NCI-H446 treated with DMSO at 0.1 percent for 48 hours (cell line): ENCODE results near the gene SYT17.
"Not testable (repeated sequence)": the region's sequence is repeated elsewhere in the genome, so short reads cannot be mapped to it uniquely, and the experiment has no call there.

Experiments
- DNase-seq: peaks from one replicate; lab custom pipeline; 2025; lab: John Stamatoyannopoulos, UW

Gene SYT17

GRCh38 chr16:19173649-19174383 is 5.8 kb downstream of the SYT17 start:
- no peak for DNase-seq

GRCh38 chr16:19174478-19174877 is 6.4 kb downstream of the SYT17 start:
- no peak for DNase-seq

DNA sequence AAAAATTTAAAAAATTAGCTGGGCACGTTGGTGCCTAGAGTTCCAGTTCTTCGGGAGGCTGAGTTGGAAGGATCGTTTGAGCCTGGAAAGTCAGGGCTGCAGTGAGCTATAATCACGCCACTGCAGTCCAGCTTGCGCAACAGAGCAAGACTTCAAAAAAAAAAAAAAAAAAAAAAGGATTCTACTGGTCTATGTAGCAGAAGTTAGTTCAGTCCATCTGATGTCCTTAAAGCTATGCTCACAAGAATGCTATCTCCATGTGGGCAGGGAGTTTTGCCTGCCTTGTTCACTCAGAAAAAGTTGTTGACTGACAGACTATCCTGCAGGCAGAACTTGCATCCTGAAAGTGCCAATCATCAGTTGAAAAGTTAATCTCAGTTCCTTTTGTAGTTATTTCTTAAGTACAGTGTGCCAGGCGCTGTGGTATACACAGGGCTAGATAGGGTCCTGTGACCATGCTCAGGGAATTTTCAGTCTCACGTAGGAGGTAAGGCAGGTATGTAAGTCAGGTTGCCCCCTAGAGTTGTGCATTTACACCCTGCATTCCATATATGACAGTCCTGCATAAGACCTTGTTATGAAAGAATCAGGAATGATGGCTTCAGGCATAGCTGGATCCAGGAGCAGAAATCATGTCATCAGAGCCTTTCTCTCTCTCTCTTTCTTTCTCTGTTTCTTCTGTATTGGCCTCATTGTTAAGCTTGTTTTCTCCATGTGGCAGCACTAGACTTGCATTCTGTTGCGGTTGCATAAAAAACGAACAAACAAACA is 7.6 kb downstream of the SYT17 start:
- DNase-seq = no peak

GRCh38 chr16:19177111-19177739 is 9.2 kb downstream of the SYT17 start:
- no peak for DNase-seq

- DNase-seq = no peak
These were observed 11.8 kb downstream of the SYT17 start for GRCh38 chr16:19179546-19180490.

- no peak for DNase-seq
These were observed 12.7 kb downstream of the SYT17 start for GRCh38 chr16:19180741-19181140.

DNA sequence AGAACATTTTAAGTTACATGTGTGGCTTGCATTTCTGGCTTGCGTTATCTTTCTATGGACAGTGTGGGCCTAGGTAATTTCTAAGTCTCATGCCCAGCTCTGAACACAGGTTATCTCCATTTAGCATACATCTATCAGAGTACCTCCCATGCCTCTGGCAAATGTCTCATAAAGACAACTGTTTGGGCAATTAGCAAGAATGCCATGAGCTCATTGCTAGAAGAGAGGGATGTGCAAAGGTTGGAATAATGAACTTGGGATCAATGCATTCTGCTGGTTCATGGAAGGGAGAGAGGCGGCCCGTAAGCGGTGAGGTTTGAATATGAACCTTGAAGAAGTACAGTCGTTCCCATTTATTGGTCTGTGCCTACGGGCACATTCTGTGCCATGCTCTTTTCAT is 14.4 kb downstream of the SYT17 start:
- no peak for DNase-seq

DNA sequence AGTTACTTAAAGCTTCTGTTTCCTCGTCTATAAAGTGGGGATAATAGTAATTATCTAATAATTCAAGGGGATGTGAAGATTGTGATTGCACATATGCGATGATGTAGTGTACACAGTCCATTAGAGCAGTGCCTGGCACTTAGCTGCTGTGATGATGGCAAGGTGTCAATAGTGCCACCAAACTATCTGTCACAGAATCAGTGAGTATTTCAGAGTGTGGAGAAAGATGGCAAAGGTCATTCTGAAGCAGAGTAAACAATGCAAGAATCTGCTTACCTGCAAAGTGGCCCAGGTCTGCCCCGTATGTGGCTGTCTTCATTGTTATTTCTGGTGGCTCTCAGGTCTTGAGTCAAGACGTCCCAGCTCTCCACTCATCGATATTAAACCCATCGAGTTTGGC is 15.1 kb downstream of the SYT17 start:
- DNase-seq = no peak

GRCh38 chr16:19184823-19185509 is 16.9 kb downstream of the SYT17 start:
- DNase-seq = no peak

DNA sequence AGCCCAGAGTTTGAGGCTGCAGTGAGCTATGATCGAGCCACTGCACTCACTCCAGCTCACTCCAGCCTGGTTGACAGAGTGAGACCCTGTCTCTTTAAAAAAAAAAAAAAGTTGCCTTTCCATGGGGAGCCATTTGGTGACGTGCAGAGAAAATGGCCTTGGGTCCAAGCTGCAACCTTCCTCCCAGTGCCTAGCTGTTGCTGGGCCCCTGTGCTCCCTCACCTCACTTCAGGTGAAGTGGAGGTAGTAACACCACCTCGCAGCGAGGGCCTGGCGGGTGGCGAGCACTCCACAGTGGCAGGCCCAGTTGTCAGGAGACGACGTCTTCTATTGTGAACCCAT is 17.4 kb downstream of the SYT17 start:
- DNase-seq = no peak

GRCh38 chr16:19186408-19186807 is 18.4 kb downstream of the SYT17 start:
- DNase-seq = no peak

- DNase-seq = not testable (repeated sequence)
These were observed 19.9 kb downstream of the SYT17 start for GRCh38 chr16:19187961-19188360.

DNA sequence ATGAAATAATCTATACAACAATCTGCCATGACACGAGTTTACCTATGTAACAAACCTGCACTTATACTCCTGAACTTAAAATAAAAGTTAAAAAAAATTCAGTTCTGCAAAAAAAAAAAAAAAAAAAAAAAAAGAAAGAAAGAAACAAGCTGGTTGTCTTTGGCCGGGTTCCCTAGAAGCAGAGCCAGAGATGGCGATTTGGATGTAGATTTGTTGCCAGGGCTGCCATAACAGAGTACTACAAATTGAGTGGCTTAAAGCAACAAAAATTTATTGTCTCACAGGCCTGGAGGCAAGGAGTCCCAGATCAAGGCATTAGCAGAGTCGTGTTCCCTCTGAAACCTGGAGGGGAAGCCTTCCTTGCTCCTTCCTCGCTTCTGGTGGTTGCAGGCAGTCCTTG is 20.4 kb downstream of the SYT17 start:
- no peak for DNase-seq

DNA sequence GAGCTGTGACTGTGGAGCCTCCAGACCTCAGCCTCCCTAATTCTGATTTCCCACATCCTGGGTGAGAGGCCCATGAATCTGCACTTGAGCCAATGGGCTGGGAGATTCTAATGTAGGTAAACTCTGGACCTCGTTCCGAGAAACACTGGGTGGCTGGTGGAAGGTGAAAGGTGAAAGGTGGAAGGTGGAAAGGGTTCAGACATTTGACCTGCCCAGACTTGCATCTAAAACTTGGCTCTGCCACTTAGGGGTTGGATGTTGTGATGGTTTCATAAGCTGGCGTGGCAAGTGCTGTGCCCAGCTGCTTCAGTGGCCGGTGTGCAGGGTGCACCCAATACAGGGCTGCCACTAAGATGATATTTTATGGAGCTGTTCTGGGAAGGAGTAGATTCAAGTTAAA is 24.8 kb downstream of the SYT17 start:
- DNase-seq = no peak

GRCh38 chr16:19196871-19197270 is 28.8 kb downstream of the SYT17 start:
- DNase-seq = no peak

- no peak for DNase-seq
These were observed 35.4 kb downstream of the SYT17 start for GRCh38 chr16:19203374-19203966.

GRCh38 chr16:19210280-19210924 is 42.4 kb downstream of the SYT17 start:
- no peak for DNase-seq

DNA sequence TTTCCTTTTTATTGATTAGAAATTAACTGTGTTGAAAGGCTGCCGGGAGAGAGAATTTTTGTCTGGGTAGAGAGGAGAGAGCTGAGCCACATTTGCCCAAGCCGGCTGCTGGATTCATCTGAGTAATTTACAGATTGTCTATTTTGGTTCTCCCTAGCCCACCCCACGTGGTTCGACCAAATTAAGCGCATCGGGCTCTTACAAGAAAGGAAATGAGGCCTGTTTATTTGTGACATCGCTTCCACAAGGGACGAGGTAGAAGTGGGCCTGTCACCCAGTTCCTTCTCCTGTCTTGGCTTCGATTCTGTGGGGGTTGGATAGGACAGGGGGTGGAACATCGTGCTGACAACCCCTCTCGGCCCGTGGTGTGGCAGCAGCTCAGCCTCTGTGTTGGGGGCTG is 42.9 kb downstream of the SYT17 start:
- DNase-seq = no peak

GRCh38 chr16:19212059-19212458 is 44.0 kb downstream of the SYT17 start:
- DNase-seq = no peak

DNA sequence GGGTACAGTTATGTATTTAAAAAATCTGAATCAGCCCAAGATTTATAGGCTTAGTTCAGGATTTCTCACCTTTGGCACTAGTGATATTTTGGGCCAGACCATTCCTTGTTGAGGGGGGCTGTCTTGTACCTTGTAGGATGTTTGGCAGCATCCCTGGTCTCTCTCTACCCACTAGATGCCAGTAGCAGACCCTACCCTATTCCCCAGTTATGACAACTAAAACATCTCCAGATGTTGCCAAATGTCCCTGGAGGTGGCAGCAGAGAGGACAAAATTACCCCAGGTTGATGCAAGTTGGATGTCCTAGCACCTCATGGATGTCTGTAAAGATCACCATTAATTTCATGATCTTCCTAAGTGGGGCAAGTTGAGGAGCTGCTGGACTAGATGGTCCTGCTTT is 45.8 kb downstream of the SYT17 start:
- no peak for DNase-seq

- DNase-seq = no peak
These were observed 47.7 kb downstream of the SYT17 start for GRCh38 chr16:19215705-19216104.
